HCT116 (cell line): ENCODE results near the gene ADD1. TPM values are rescaled to one million over a fixed set of nuclear protein-coding genes. Genes with fewer than 3 reads are reported as not detected.

Experiments
- ATAC-seq: fragments of 200-7000 bp; cut with Tn5 transposase; 2 replicates; pipeline ENCODE4 v1.9.1; 2020; ENCODE audit warnings: mild to moderate bottlenecking, moderate library complexity
- BruUV-seq: library from RNA; stranded (reverse); fragments of 400-500 nt; replicated peaks from 2 replicates; lab custom pipeline; 2021; lab: Mats Ljungman, UMichigan
- CTCF ChIA-PET: fragments of 300-600 bp; sonication (Branson Sonifier 250); formaldehyde crosslinking; loops from one replicate; lab custom pipeline; 2021; ENCODE audit warnings: antibody characterized with exemption; lab: Charles Lee
- POLR2A ChIA-PET: fragments of 300-600, 350-600 bp; sonication (Branson Sonifier 250); formaldehyde crosslinking; loops from one replicate; lab custom pipeline; 2021; ENCODE audit warnings: antibody characterized with exemption; lab: Charles Lee
- RAD21 ChIA-PET, 2 experiments: fragments of 300-600 bp; sonication (Branson Sonifier 250); formaldehyde crosslinking; loops; one replicate each; lab custom pipeline; 2023; ENCODE audit warnings: low total read pairs in 2 of 2; ENCODE audit not compliant: uncharacterized antibody in 2 of 2, unreplicated experiment in 2 of 2, low non-redundant PET in 1 of 2; lab: Charles Lee
- DNase-seq: peaks from one replicate; pipeline ENCODE4 v3.0.0-alpha.2; 2010; ENCODE audit warnings: low read depth, low spot score
- H2AFZ ChIP-seq: fragments of 200-600 bp; shearing (Covaris generic), sonication (generic); 2 replicates; pipeline ENCODE4 v1.6.1; 2017; ENCODE audit warnings: low read depth, mixed run types, mixed read lengths, antibody characterized with exemption, low read length; ENCODE audit not compliant: poor library complexity, severe bottlenecking
- H3K27ac ChIP-seq: 2 replicates; pipeline ENCODE4 v1.5.1; 2012; ENCODE audit warnings: low read depth, low read length
- H3K27me3 ChIP-seq: fragments of 200-600 bp; sonication (generic); 2 replicates; pipeline ENCODE4 v1.6.1; 2016; ENCODE audit warnings: mixed run types, low read length, mixed read lengths; ENCODE audit not compliant: insufficient read depth
- H3K36me3 ChIP-seq, 2 experiments: fragments of 200-500 bp in 1 of 2; fragments of 200-600 bp in 1 of 2; sonication (Bioruptor generic) in 1 of 2; sonication (generic) in 1 of 2; 2 replicates each; pipeline versions ENCODE4 v1.5.1 to v1.6.1; 2014 to 2016; ENCODE audit warnings: low read length in 2 of 2, inconsistent platforms in 1 of 2, mixed read lengths in 1 of 2, mixed run types in 1 of 2; ENCODE audit not compliant: insufficient read depth in 2 of 2, control insufficient read depth in 1 of 2
- H3K4me1 ChIP-seq, 2 experiments: fragments of 200-600 bp in 1 of 2; sonication (generic) in 1 of 2; 2 replicates each; pipeline versions ENCODE4 v1.5.1 to v1.6.1; 2012 to 2017; ENCODE audit warnings: low read length in 2 of 2, inconsistent platforms in 1 of 2, mild to moderate bottlenecking in 1 of 2, mixed read lengths in 1 of 2, mixed run types in 1 of 2, moderate library complexity in 1 of 2; ENCODE audit not compliant: insufficient read depth in 2 of 2, control insufficient read depth in 1 of 2
- H3K4me2 ChIP-seq: fragments of 200-600 bp; sonication (generic); 2 replicates; pipeline ENCODE4 v1.6.1; 2017; ENCODE audit warnings: mixed run types, low read length, mixed read lengths
- H3K4me3 ChIP-seq, 2 experiments: fragments of 200-600 bp in 1 of 2; sonication (generic) in 1 of 2; replicated peaks in 1 of 2; 2 replicates each; pipeline ENCODE4 v1.5.1; 2011 to 2016; ENCODE audit warnings: low read length in 2 of 2, control low read depth in 1 of 2, low read depth in 1 of 2, mild to moderate bottlenecking in 1 of 2, mixed read lengths in 1 of 2, mixed run types in 1 of 2
- H3K79me2 ChIP-seq: fragments of 200-600 bp; sonication (generic); 2 replicates; pipeline ENCODE4 v1.6.1; 2017; ENCODE audit warnings: mild to moderate bottlenecking, mixed run types, low read length, moderate library complexity, mixed read lengths; ENCODE audit not compliant: insufficient read depth
- H3K9ac ChIP-seq: fragments of 200-600 bp; sonication (generic); 2 replicates; pipeline ENCODE4 v1.6.1; 2016; ENCODE audit warnings: low read length, mixed read lengths
- H3K9me2 ChIP-seq: fragments of 200-600 bp; sonication (generic), shearing (Covaris generic); 2 replicates; pipeline ENCODE4 v1.6.1; 2017; ENCODE audit warnings: mixed run types, mild to moderate bottlenecking, moderate library complexity; ENCODE audit not compliant: insufficient read depth
- H3K9me3 ChIP-seq, 2 experiments: fragments of 200-500 bp in 1 of 2; fragments of 200-600 bp in 1 of 2; sonication (Bioruptor generic) in 1 of 2; sonication (generic) in 1 of 2; 2 replicates each; pipeline ENCODE4 v1.6.1; 2014 to 2017; ENCODE audit warnings: low read length in 2 of 2, mixed read lengths in 2 of 2, inconsistent platforms in 1 of 2, low read depth in 1 of 2, mild to moderate bottlenecking in 1 of 2, mixed run types in 1 of 2, moderate library complexity in 1 of 2; ENCODE audit not compliant: control insufficient read depth in 1 of 2, insufficient read depth in 1 of 2
- H4K20me1 ChIP-seq: fragments of 200-600 bp; sonication (generic), shearing (Covaris generic); 2 replicates; pipeline ENCODE4 v1.6.1; 2017; ENCODE audit warnings: mixed run types, mild to moderate bottlenecking, moderate library complexity; ENCODE audit not compliant: insufficient read depth
- EGR1 ChIP-seq: IDR thresholded peaks from 2 replicates; pipeline ENCODE4 v1.6.1; 2012; ENCODE audit warnings: low read depth
- ELF1 ChIP-seq: IDR thresholded peaks from 2 replicates; pipeline ENCODE4 v1.6.1; 2012; ENCODE audit warnings: low read depth, borderline replicate concordance
- EZH2 ChIP-seq: fragments of 200-600 bp; sonication (generic); IDR thresholded peaks from 2 replicates; pipeline ENCODE4 v1.6.1; 2017; ENCODE audit warnings: antibody characterized with exemption, mixed run types
- JUND ChIP-seq: IDR thresholded peaks from 2 replicates; pipeline ENCODE4 v1.6.1; 2012
- POLR2AphosphoS5 ChIP-seq: IDR thresholded peaks from 2 replicates; pipeline ENCODE4 v1.6.1; 2011; ENCODE audit warnings: mild to moderate bottlenecking, low read depth, low read length, moderate library complexity
- RAD21 ChIP-seq: IDR thresholded peaks from 2 replicates; pipeline ENCODE4 v1.6.1; 2012; ENCODE audit warnings: low read depth, mild to moderate bottlenecking
- SIN3A ChIP-seq: IDR thresholded peaks from 2 replicates; pipeline ENCODE4 v1.6.1; 2012; ENCODE audit warnings: low read depth
- SP1 ChIP-seq: IDR thresholded peaks from 2 replicates; pipeline ENCODE4 v1.6.1; 2012; ENCODE audit warnings: low read depth
- SRF ChIP-seq: IDR thresholded peaks from 2 replicates; pipeline ENCODE4 v1.6.1; 2012; ENCODE audit warnings: low read depth
- TCF7L2 ChIP-seq: IDR thresholded peaks from 2 replicates; pipeline ENCODE4 v1.7.0; 2011; ENCODE audit warnings: borderline replicate concordance, inconsistent platforms; ENCODE audit not compliant: insufficient read depth, insufficient read length; ENCODE audit errors: extremely low read depth
- YY1 ChIP-seq: IDR thresholded peaks from 2 replicates; pipeline ENCODE4 v1.6.1; 2011; ENCODE audit warnings: low read length, low read depth, moderate library complexity, mild to moderate bottlenecking; ENCODE audit not compliant: insufficient replicate concordance; ENCODE audit errors: extremely low read depth
- ZNF274 ChIP-seq: fragments of 200-500 bp; sonication (Bioruptor generic); IDR thresholded peaks from 2 replicates; pipeline ENCODE4 v1.6.1; 2014; ENCODE audit warnings: mild to moderate bottlenecking, low read depth, low read length, inconsistent platforms
- intact Hi-C: fragments of 100-400 bp; cut with micrococcal nuclease; formaldehyde crosslinking; loops from 2 replicates; pipeline ENCODE4 v1.10.0; 2022
- total RNA-seq: library from RNA; stranded (reverse); gene quantifications from one replicate; pipeline ENCODE4 v1.2.1, GENCODE V29; 2021; ENCODE audit not compliant: unreplicated experiment
- TF ChIP-seq, protein P1 (sequence below): IDR thresholded peaks from 2 replicates; pipeline ENCODE4 v1.6.1; 2012; ENCODE audit warnings: low read depth

ADD1 gene
- total RNA-seq, 1 experiment from 2014 or later, result 139 TPM

DNA sequence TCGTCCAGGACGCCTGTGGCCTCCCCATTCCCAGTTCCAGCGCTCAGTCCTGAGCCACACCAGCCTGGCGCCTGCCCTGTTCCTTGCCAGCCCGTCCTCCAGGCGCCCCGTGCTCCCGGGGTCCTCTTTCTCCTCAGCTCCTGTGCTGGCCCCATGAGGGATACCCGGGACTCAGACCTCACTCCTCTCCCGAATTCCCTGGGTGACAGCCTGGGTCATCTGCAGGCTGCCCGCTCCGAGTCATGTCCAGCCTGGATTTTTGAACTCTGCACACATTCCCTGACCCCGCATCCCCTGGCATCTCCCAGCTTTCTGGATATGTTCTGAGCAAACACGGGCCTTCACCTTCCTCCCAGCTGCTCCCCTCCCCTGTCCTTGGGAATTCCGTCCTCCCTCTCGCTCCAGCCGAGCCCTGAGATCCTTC is 14.9 kb upstream of the ADD1 start:
- H3K79me2 ChIP-seq, result no peaks in the 10 kb centered on the region
- H3K27ac ChIP-seq, result no peak overlapping the region
- POLR2A ChIA-PET, result no interaction called here
- no peaks in the 10 kb centered on the region for H3K9me3 ChIP-seq
- DNase-seq (no peak), ATAC-seq (no peak)
- intact Hi-C loops, result no loop called here
- H3K4me2 ChIP-seq, result no peak overlapping the region
- no peaks in the 10 kb centered on the region for H4K20me1 ChIP-seq
- TF ChIP-seq TCF7L2 (no peak), EGR1 (no peak), ZNF274 (no peak), SRF (no peak), RAD21 (no peak), POLR2AphosphoS5 (no peak), SIN3A (no peak), JUND (no peak), YY1 (no peak), ELF1 (no peak), EZH2 (no peak), SP1 (no peak)
- TF ChIP-seq, protein P1, sequence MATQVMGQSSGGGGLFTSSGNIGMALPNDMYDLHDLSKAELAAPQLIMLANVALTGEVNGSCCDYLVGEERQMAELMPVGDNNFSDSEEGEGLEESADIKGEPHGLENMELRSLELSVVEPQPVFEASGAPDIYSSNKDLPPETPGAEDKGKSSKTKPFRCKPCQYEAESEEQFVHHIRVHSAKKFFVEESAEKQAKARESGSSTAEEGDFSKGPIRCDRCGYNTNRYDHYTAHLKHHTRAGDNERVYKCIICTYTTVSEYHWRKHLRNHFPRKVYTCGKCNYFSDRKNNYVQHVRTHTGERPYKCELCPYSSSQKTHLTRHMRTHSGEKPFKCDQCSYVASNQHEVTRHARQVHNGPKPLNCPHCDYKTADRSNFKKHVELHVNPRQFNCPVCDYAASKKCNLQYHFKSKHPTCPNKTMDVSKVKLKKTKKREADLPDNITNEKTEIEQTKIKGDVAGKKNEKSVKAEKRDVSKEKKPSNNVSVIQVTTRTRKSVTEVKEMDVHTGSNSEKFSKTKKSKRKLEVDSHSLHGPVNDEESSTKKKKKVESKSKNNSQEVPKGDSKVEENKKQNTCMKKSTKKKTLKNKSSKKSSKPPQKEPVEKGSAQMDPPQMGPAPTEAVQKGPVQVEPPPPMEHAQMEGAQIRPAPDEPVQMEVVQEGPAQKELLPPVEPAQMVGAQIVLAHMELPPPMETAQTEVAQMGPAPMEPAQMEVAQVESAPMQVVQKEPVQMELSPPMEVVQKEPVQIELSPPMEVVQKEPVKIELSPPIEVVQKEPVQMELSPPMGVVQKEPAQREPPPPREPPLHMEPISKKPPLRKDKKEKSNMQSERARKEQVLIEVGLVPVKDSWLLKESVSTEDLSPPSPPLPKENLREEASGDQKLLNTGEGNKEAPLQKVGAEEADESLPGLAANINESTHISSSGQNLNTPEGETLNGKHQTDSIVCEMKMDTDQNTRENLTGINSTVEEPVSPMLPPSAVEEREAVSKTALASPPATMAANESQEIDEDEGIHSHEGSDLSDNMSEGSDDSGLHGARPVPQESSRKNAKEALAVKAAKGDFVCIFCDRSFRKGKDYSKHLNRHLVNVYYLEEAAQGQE, result no peak
- H3K9ac ChIP-seq, result no peak overlapping the region
- H3K4me3 ChIP-seq, result no peak overlapping the region
- H3K36me3 ChIP-seq, result peaks cover 27 to 33% of the 10 kb centered on the region in 2 experiments; a peak in 3 of 4 replicates
- CTCF ChIA-PET, result no interaction called here
- H3K4me1 ChIP-seq, result no peaks in the 10 kb centered on the region
- H2AFZ ChIP-seq, result no peak overlapping the region
- no peaks in the 10 kb centered on the region for H3K27me3 ChIP-seq
- H3K9me2 ChIP-seq, result no peaks in the 10 kb centered on the region
- no TSS peak for BruUV-seq
- RAD21 ChIA-PET, result no interaction called here
